HG02970 (cell line): ENCODE data around the gene TMEM204.
"Not testable (repeated sequence)": the region's sequence is repeated elsewhere in the genome, so short reads cannot be mapped to it uniquely, and the experiment has no call there.

Source experiments
- ATAC-seq: cut with Tn5 transposase; IDR thresholded peaks from one replicate; pipeline ENCODE4 v1.9.1; 2021; ENCODE audit warnings: mild to moderate bottlenecking, moderate library complexity, moderate number of reproducible peaks; ENCODE audit not compliant: unreplicated experiment, low FRiP score

The TMEM204 gene

DNA sequence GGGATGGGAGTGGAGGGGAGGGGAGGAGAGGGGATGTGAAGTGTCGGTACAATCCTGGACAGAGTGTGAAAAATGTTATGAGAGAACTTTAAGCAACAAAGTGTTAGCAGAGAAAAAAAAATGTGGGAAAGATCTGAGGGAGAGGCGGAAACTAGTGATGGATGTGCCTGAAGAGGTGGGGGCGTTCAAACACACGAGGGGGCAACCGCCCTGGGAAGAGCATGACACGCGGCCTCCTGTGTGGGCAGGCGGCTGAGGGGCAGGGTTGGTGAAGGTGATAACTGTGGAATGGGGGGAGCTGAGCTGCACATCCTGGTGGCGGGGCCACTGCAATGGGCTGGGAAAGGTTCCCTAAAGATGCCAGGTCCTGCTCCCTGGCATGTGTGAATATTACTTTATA is 48.3 kb downstream of the TMEM204 start:
- ATAC-seq, result no peak

DNA sequence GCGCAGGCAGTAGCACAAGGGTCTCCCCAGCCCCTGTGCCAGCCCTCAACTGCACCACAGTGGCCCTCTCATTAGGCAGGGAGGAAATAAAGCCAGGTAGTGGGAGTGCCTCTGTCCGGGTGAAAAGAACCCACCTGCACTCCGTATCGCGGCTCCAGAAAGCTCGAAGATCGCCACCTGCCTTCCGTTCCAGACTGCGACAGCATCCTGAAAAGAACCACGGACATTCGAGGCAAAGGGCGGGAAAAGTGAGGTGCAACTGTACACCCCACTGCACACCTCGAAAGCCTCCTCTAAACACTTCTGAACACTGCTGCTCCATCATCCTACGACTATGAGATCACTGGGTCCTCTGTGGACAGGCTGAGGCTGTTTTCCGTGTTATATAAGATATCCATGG is 49.7 kb downstream of the TMEM204 start:
- no peak for ATAC-seq

DNA sequence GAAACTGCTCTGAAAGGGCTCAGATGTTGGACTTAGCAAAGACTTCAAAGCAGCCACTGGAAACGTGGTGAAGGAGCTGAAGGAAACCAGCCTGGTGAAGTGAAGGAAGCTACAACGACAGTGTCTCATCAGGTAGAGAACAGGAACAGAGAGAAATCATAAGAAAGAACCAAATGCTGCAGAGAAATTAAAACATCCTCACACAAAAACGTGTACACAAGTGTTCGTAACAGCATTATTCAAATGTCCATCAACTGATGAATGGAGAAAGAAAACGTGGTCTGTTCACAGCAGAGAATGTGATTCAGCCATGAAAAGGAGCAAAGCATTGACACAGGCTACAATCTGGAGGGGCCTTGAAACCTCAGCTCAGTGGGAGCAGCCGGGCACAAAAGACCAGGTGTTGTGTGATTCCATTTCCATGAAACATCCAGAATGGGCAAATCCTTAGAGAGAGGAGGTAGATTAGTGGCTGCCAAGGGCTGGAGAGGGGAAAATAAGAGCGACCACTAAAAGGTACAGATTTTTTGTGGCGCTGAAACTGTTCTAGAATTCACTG is 51.5 kb downstream of the TMEM204 start:
- ATAC-seq, result no peak

DNA sequence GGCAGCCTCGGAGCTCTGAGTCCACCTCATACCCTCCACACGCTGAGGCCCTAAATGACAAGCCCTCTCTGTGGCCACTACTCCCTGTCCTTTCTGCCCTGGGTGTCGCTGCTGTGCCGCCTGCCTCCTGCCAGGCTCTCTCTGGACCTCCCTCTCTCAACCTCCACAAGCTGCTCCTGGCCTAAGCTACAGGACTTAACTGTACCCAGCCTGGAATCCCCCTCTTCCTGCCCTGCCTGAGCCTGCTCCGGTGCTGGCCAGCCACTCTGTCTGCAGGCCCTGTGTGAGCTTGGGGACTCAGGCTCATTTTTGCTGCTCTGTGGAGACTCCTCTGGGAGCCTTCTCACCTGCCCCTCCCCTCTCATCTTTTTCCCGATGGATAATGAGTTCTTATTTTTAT is 56.9 kb downstream of the TMEM204 start:
- ATAC-seq, result no peak

DNA sequence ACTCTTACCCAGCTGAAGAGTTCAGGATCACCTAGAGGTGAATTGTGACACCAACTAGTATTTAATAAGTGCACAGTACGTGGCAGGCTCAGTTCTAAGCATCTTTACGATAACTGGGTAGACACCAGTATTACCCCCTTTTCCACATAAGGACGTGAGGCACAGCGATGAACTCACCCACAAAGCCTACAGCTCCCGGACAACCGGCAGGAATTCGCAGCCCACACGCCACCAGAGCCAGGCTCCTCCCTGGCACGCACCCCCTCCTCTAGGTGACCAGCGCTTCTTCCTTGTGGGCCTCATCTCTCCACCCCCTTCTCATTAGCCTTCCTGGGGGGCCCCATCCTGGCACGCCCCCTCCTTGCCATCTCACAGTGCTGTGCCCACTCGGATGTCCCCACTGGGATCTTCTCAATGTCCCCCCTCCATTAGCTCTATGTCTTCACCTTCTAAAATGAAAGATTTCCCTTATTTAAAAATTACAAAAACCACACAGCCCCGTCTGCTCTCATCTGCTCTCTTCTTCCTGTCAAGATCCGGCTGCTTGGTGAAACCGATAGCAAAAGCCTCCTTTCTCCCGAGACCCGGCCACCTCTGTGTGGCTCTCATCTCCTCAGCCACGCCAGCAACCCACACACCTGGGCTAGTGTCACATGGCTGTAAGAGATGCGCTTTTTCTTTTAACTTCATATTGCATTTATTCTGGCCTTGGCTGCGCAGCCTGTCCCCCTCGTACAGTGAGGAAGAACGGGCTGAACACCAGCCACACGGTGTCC is 57.7 kb downstream of the TMEM204 start:
- ATAC-seq, result no peak

DNA sequence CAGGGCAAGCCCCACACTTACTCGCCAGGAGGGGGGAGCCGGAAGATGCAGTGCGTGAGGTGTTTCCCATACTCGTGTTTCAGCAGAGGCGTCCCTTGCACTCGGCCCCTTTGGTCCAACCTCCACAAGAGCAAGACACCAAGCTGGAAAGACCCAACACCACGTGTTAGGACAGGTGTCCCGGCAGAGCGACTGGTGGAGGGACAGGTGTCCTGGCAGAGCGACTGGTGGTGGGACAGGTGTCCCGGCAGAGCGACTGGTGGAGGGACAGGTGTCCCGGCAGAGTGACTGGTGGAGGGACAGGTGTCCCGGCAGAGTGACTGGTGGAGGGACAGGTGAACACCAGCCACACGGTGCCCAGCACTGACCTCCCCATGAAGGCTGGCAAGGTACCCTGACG is 59.0 kb downstream of the TMEM204 start:
- no peak for ATAC-seq

DNA sequence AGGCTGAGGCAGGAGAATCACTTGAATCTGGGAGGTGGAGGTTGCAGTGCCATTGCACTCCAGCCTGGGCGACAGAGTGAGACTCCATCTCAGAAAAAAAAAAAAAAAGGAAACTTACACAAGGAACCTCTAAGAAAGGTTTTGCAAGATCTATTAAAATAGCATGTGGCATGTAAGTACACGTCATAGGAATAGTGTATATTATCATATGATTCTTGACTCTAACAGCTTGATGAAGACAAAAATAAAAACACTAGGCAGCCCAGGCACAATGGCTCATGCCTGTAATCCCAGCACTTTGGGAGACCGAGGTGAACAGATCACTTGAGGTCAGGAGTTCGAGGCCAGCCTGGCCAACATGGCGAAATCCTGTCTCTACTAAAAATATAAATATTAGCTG is 62.0 kb downstream of the TMEM204 start:
- not testable (repeated sequence) for ATAC-seq

DNA sequence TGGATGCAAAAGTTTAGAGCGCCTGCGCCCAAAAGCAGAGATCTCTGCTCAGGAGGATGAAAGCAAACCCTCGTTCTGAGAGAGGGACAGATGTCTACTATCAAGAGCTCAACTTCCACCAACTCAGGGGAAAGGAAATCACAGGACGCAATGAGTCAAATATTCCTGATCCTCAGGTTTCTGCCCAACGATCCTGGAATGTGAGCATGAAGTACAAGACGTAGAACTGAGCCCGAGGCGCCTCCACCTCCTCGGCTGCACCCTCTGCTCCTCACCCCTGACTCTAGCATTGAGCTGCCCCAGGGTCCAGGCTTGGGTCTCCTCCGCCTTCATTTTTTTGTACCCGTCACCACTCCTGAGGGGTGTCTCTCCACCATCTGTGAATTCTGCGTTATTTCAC is 63.0 kb downstream of the TMEM204 start:
- ATAC-seq, result no peak

DNA sequence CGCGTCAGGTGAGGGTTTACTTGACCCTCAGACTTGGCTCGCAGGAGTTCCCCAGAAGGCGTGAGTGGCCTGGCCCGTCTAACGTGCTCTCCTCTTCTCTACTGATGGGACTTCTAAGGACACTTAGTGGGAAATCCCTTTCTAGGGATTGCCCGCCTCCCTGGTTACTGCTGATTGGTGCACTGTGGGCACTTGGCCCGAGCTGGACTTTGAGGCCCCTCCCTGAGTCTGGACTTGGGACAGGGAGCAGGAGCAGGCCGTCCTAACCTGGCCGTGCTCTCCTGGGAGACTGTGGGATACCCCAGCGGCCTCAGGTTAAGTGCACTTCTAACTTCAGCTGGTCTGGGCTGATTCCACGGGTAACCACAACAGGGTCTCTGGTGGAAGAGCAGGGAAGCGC is 63.7 kb downstream of the TMEM204 start:
- no peak for ATAC-seq

DNA sequence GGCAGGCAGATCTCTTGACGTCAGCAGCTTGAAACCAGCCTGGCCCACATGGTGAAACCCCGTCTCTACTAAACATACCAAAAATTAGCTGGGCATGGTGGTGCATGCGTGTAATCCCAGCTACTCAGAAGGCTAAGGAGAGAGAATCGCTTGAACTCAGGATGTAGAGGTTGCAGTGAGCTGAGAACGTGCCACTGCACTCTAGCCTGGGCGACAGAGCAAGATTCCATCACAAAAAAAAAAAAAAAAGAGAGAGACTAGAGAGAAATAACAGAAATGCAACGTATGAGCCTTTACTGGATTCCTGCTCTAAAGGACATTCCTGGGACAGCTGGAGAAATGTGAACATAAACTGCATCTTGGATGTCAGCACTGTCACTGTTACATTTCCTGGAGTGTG is 67.6 kb downstream of the TMEM204 start:
- no peak for ATAC-seq

DNA sequence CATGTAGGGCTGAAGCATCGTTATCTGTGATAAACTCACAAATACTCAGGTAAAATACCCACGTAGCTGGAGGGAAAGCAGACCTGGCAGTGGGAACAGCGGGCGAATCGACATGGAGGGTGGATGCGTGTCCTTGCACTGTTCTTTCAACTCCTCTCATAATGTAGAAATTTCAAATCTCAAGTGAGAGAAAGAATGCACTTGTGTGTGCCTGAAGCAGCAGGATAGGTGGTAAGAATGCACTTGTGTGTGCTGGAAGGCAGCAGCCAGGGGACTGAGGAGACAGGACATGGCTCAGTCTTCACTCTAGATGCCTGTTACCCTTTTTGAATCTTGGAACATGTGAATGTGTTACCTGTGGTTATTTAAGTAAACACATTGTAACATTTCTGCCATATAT is 68.0 kb downstream of the TMEM204 start:
- ATAC-seq, result no peak

DNA sequence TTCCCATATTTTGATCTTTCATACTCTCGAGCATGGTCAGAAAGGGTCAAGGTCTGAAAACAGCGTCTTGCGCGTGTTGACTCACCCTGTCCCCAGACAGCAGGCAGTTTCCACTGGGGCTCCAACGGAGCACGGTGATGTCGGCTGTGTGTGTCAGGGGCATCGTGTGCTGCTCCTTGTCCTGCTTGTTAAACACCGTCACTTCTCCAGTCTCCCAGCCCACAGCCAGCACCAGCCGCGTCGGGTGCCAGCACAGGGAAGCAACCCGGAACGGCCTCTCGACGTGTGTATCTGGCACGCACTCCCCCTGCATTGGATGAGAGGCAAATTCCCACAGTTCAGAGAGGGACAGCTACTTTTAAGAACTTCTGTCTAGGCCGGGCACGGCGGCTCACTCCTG is 68.8 kb downstream of the TMEM204 start:
- no peak for ATAC-seq
